ENCODE data around the gene GNG7.

The GNG7 gene

GRCh38 chr19:2702170-2703076, at the start of gene GNG7:
TSS of gene GNG7 (minus strand) at chr19:2702694. CDS start at chr19:2520688, 182,006 bp downstream.
- DNase-seq (ENCODE audit: low spot score), result peak; percentile 96

DNA sequence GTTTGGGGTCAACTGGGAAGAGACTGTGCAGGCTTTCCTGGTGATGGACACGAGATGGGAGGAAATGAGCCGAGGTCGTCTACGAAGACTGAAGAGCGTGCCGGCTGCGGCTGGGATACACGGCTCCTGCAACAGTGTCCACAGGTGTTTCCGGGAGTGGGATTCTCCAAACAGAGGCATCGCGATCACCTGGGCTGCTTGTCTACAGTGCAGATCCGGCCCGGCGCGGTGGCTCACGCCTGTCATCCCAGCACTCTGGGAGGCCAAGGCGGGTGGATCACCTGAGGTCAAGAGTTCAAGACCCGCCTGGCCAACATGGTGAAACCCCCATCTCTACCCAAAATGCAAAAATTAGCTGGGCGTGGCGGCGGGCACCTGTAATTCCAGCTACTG, 48.9 kb upstream of the GNG7 start:
- DNase-seq (ENCODE audit: low spot score), result no peak

DNA sequence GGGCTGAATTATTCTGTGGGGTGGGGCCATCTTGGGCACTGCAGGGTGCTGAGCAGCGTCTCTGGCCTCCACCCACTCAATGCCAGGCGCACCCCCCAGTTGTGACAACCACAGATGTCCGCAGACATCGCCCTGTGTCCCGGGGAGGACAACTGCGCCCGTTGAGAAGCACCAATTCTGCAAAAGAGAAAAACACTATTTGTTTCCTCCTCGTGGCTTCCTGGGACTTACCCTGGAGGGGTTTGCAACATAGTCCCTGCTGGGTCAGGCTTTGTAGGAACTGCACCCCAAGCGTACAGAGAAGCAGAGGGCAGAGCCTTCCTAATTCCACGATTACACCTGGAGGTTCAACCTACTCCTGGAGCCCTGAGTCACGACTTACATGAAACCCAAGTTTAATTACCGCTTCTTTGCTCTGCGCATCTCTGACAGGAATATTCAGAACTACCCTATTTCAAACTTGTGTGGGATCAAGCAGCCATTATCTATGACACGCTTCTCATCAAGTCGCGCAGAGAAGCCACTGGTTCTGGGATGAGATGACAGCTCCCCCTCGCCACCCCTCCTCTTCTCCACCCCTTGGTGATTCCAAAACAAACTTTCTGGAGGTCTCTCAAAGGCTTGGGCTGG, 48.4 kb upstream of the GNG7 start:
- no peak for DNase-seq (ENCODE audit: low spot score)

- no peak for DNase-seq (ENCODE audit: low spot score)
Measured at GRCh38 chr19:2747349-2747748, 44.9 kb upstream of the GNG7 start.

DNA sequence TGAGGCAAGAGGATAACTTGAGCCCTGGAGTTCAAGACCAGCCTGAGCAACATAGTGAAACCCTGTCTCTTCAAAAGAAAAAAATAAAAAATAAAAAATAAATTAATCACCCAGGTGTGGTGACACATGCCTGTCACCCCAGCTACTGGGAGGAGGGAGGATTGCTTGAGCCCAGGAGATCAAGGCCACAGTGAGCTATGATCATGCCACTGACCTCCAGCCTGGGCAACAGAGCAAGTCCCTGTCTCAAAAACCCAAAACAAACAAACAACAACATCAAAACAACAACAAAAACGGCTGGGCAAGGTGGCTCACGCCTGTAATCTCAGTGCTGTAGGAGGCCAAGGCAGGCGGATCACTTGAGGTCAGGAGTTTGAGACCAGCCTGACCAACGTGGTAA, 41.6 kb upstream of the GNG7 start:
- DNase-seq (ENCODE audit: low spot score), result no peak

DNA sequence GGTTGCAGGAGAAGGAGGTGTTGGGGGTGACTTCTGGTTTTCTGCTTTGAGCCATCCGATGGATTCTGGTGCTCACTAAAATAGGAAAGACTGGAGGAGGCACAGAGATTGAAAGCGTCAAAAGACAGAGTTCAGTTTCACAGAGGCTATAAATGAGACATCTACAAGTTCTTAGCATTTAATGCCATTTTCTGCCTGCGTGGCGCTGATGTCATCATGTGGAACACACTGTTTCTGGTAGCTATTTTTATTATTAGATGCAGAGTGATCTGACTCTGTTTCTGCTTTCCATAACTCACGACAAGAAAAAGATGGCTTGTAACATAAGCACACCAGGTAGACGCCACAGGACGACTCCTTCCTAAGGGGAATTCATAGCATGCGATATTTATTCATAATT, 40.6 kb upstream of the GNG7 start:
- no peak for DNase-seq (ENCODE audit: low spot score)

DNA sequence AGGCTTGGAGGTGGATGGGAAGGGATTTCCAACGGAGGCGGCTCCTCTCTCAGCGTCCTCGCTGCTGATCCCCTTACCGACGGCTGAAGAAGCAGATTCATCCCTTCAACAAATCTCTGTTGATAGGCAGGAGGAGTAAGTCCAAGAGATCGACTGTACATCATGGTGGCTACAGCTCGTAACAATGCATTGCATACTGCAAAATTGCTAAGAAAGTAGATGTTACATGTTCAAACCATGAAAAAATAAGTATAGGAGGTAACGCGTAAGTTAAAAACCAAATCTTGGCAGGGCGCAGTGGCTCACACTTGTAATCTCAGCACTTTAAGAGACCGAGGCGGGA, 37.8 kb upstream of the GNG7 start:
- no peak for DNase-seq (ENCODE audit: low spot score)

DNA sequence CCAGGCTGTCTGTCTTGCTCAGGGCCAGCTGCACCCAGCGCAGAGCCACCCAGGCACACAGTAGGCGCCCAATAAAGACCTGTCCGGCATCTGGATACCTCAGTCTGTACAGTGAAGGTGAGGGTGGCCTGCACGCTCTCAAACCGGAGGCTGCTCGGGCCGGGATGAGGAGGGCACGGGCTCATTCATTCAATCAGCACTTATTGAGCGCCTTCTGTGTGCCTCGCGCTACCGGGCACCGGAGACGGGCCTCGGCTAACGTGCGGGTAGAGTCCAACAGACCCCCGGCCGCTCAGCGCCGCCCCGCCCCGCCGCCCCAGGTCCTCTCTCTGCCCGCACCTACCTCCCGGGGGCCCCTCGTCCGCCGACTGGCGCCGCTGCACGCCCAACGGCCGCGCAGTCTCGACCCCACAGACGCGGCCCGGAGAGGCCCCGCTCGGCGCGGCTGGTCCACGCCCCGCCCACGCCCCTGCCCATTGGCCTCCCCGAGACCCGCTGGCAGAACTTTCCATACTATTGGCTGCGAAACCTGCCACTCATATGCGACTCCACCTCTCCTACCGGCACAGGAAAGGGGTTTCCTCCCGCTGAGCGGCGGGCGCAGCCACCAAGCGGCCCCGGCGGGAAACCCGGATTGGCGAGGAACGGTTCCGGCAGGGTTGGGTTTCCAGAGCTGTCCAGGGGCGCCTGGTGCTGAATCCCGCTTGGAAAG, 37.3 kb upstream of the GNG7 start, which contains the start of gene SLC39A3:
Gene SLC39A3 (minus strand): TSS at position 416 of the 712 bp plus-strand sequence. CDS start 2,760 bp downstream, outside the sequence.
- DNase-seq (ENCODE audit: low spot score), result peak; percentile 99

- no peak for DNase-seq (ENCODE audit: low spot score)
Measured at GRCh38 chr19:2736550-2737190, 34.2 kb upstream of the GNG7 start.

GRCh38 chr19:2735374-2735773, 32.9 kb upstream of the GNG7 start:
- no peak for DNase-seq (ENCODE audit: low spot score)

- DNase-seq (ENCODE audit: low spot score), result no peak
Measured at GRCh38 chr19:2734589-2735288, 32.2 kb upstream of the GNG7 start.

- DNase-seq (ENCODE audit: low spot score), result no peak
Measured at GRCh38 chr19:2733930-2734588, 31.6 kb upstream of the GNG7 start.

DNA sequence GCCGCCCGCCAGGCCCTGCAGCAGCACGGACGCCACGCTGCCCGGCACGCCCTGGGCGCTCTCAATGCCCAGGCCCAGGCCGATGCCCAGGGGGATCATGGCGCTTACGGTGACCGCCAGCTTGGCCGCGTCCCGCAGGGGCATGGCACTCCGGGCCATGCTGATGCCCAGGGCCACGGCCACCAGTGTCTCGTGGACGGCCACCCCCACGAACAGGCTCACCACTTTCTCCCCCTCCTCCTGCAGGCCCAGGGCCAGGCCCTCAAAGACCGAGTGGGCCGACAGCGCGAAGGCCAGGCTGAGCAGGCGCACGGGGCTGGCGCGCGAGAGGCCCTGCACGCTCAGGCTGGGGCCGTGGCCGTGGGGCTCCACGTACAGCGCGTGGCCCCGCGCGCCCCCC, 30.4 kb upstream of the GNG7 start:
- no peak for DNase-seq (ENCODE audit: low spot score)

DNA sequence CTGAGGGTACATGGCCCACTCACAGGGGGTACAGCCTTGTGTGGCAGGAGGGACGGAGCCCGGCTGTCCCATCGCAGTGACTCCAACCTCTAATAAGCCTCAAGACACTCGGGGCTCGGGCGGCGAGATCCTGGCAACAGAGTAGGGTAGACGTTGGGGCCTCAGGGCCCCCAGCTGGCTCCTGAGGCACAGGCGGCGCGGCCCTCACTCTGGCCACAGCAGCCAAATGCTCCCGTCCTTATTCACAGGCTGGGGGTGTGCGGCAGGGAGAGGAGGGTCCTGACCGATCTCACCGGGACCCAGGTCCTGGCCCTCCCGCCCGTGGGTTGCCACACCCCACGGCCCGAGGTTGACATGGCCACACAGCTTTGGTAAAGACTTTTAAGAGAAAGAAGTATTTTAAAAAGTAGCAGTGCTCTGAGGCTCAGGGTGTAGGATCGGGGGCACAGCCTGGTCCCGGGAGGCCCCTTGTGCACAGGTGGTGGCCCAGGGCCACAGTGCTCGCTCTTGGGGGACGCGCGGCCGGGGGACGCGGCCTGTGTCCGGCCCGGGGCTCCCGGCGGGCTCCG, 29.7 kb upstream of the GNG7 start:
- no peak for DNase-seq (ENCODE audit: low spot score)

- no peak for DNase-seq (ENCODE audit: low spot score)
Measured at GRCh38 chr19:2731181-2731995, 28.9 kb upstream of the GNG7 start.

DNA sequence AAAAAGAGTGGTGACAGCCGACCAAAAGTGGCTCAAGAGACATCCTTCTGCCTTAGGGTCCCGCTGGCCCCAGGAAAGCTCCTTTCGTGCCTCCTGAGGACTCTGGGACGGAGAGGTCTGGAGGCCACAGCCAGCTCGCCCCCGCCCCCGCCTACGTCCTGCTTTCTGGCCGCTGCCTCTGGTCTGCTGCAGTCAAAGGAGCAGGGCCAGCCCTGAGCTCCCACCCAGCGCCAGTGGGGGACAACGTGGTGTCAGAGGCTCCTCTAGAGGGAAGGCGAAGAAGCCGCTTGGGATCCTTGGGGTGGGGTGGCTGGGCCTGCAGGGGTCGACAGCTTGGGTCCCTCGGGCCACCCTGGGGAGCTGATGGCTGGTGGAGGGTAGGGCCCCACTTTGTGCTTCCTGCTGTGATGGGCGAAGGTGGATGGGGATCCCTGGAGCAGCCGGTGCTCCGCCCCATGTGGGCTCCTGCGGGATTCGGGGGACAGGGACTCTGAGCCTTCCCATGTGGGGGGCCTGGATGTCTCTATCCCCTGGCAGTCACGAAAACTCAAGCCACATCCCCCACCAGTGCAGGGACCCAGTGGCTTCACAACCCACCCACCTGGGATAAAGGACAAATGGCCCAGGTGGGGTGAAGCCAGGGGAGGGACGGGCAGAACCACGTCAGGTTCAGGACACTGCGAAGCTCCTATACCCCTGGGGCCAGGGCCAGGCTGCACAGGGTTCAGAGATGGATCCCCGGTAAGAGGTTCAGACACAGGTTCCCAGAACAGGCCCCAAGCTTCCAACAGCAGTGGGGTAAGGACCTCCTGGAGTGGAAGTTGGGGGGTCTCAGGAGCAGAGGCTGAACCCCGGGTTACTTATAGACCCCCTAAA, 27.7 kb upstream of the GNG7 start:
- no peak for DNase-seq (ENCODE audit: low spot score)

- DNase-seq (ENCODE audit: low spot score), result no peak
Measured at GRCh38 chr19:2728783-2729387, 26.4 kb upstream of the GNG7 start.

- no peak for DNase-seq (ENCODE audit: low spot score)
Measured at GRCh38 chr19:2727640-2727944, 25.1 kb upstream of the GNG7 start.

Measured in ecto neural progenitor cell (in vitro differentiated cells).